GM10248 (cell line): ENCODE results near the gene TXNRD2.

Experiments used
- CTCF ChIA-PET: fragments of 300-600 bp; sonication (Branson Sonifier 250); formaldehyde crosslinking; extraction: SDS; loops from one replicate; lab custom pipeline; 2021; ENCODE audit warnings: antibody characterized with exemption; lab: Yijun Ruan, JAX
- POLR2A ChIA-PET: fragments of 350-650 bp; sonication (Branson Sonifier 250); formaldehyde crosslinking; extraction: SDS; loops from one replicate; lab custom pipeline; 2020; ENCODE audit warnings: antibody characterized with exemption; lab: Yijun Ruan, JAX
- DNase-seq: peaks from one replicate; pipeline ENCODE4 v3.0.0; 2012; ENCODE audit errors: extremely low spot score
- TF ChIP-seq, protein P1 (sequence below): IDR thresholded peaks from 2 replicates; pipeline ENCODE4 v1.5.1; 2012; ENCODE audit warnings: mild to moderate bottlenecking, low read depth; ENCODE audit errors: extremely low read depth, missing control alignments, control extremely low read depth

The TXNRD2 gene

DNA sequence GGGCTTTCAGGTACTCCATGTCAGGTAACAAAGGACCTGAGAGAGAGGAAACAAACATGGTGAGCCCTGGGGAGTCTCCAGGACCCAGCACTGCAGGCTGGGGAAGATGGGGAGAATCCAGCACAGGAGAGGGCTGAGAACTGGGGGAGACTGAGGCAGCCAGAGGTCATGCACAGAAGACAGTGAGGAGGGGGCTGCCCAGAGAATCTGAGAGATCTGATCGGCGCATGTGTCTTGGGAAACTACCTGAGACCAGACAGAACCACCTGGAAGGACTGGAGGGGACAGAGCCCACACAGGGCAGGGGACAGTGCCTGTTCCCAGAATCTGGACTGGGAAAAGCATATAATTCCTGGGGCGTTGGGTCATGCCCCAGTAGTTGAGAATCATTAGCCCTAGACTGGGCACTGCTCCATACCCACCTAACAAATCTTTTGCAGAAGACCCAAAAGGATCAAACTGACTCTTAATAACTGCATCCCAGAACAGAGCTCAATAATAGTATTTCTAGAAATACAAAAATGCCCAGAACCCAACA is 20.0 kb downstream of the TXNRD2 start:
- POLR2A ChIA-PET = no interaction called here
- TF ChIP-seq, protein P1, sequence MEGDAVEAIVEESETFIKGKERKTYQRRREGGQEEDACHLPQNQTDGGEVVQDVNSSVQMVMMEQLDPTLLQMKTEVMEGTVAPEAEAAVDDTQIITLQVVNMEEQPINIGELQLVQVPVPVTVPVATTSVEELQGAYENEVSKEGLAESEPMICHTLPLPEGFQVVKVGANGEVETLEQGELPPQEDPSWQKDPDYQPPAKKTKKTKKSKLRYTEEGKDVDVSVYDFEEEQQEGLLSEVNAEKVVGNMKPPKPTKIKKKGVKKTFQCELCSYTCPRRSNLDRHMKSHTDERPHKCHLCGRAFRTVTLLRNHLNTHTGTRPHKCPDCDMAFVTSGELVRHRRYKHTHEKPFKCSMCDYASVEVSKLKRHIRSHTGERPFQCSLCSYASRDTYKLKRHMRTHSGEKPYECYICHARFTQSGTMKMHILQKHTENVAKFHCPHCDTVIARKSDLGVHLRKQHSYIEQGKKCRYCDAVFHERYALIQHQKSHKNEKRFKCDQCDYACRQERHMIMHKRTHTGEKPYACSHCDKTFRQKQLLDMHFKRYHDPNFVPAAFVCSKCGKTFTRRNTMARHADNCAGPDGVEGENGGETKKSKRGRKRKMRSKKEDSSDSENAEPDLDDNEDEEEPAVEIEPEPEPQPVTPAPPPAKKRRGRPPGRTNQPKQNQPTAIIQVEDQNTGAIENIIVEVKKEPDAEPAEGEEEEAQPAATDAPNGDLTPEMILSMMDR = no peak
- CTCF ChIA-PET = interaction anchor here (1.7 to 2.2 kb wide), 2 partner anchors 11 to 30 kb away, joined by 3 to 7 read pairs; no protein-coding TSS in a partner anchor
- no peak for DNase-seq

DNA sequence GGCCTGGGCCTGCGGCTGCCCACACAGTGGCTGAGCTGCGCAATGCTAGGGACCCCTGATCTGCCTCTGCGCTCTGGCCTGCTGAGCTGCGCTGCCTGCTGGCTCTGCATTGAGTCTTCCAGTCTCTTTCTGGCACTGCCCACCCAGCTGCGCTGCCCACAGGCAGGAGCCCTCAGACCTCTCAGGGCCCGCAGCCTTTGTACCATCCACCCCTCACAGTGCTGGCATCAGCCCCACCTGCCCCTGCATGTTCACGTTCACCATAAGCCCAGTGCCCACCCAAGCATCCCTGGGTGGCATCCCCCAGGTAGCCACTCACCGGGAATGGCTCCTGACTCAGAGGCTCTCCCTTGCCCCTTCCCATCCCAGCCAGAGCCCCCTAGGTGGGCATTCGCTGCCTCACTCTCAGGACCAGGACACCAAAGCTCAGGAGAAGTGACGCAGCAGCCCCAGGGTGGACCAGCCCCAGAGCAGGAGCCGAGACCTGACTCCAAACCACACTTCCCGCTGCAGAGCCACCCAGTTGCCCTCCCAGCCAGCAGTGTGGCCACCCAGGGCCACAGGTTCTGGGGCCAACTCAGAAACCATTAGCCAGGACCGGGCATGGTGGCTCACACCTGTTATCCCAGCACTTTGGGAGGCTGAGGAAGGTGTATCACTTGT is 21.8 kb downstream of the TXNRD2 start:
- TF ChIP-seq, protein P1 = no peak
- no peak for DNase-seq
- POLR2A ChIA-PET = no interaction called here
- CTCF ChIA-PET = interaction anchor here (1.8 to 10.6 kb wide), 3 partner anchors 9 to 189 kb away, joined by 4 to 189 read pairs (median 27); no protein-coding TSS in a partner anchor

DNA sequence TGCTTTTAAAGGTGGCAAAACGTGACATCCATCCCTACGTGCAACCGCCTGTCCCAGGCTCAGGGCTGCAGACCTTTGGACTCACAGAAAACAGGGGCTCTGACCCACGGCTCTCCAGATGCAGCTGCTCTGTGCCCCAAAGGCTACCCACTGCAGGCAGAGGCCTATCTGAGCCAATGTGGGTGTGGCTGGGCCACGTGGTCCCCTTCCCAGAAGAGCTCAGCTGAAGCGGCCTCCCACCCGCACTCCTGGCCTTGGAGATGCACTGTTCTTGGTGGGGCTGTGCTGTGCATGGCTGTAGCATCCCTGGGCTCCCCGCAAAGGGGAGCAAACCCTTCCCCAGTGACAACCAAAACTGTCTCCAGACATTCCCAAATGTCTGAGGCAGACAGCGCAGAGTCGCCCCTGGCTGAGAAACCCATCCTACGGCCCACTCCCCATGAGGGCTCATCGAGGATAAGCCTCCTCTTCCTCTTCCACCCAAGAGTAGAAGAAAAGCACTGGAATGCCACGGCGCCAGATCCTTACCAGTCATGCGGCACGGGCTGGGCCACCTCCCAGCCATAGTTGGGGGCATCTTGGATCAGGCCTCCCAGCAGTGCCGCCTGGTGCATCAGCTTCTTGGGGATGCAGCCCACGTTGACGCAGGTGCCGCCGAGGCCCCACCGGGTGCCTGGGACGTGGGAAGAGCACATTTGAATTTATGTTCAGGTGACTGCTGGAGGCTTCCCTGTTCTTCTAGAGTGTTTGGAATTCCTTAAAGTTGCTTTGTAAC is 23.1 kb downstream of the TXNRD2 start:
- DNase-seq = no peak
- CTCF ChIA-PET = interaction anchor here (0.7 to 10.6 kb wide), 5 partner anchors 8 to 195 kb away, joined by 3 to 189 read pairs (median 4); no protein-coding TSS in a partner anchor
- POLR2A ChIA-PET = no interaction called here
- TF ChIP-seq, protein P1 = no peak

GRCh38 chr22:19917389-19918138 is 24.1 kb downstream of the TXNRD2 start:
- ChIA-PET POLR2A (no interaction called here), CTCF (interaction anchor here (0.7 to 10.6 kb wide), 5 partner anchors 7 to 194 kb away, joined by 3 to 189 read pairs (median 3); no protein-coding TSS in a partner anchor)
- TF ChIP-seq, protein P1 = no peak
- no peak for DNase-seq

DNA sequence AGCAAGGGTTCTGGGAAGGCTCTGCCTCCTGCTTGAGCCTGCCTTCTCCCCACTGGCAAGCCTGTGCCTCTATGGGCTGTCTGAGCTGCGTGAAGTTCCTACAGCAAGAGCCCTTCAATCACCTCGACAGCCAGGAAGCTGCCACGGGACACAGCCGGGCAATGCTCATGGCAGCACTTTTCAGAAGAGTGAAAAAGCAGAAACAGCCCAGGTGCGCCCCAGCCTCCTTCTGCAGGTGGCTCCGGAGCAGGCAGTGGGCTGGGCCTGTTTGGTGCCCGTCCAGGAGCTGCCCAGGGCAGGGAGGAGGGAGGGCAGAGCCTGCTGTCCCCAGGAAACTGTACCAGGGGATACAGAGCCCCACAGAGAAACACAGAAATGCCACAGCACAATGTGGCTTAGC is 24.7 kb downstream of the TXNRD2 start:
- CTCF ChIA-PET = interaction anchor here (1.3 to 10.6 kb wide), 2 partner anchors 32 to 186 kb away, joined by 3 to 189 read pairs; no protein-coding TSS in a partner anchor
- POLR2A ChIA-PET = no interaction called here
- no peak for DNase-seq
- TF ChIP-seq, protein P1 = no peak
